ENCODE data around the gene TMEFF1.

GRCh38 chr9:100430286-100430940 lies 42.5 kb upstream of the TMEFF1 start:
- TF ChIP-seq EP300 (IDR thresholded peaks at IDR 0.05) (no peak), CTCF (IDR thresholded peaks at IDR 0.05) (no peak), POLR2A (IDR thresholded peaks at IDR 0.05) (no peak), POLR2AphosphoS5 (IDR thresholded peaks at IDR 0.05) (no peak)

Data from sigmoid colon (tissue), 4 donors.